H1 (cell line): Measurements from ENCODE around the gene ZSWIM4. TPM values are rescaled to one million over a fixed set of nuclear protein-coding genes. Genes with fewer than 3 reads are reported as not detected.
A peak's percentile ranks its signal among the peaks of the same experiment; 100 is the strongest.

Experiments
- CTCF ChIA-PET: fragments of 300-600 bp; sonication (Branson Sonifier 250); formaldehyde crosslinking; loops from one replicate; lab custom pipeline; 2021; ENCODE audit not compliant: partially characterized antibody; lab: Charles Lee
- POLR2A ChIA-PET: fragments of 300-600 bp; sonication (Branson Sonifier 250); formaldehyde crosslinking; loops from one replicate; lab custom pipeline; 2021; ENCODE audit warnings: inconsistent platforms; ENCODE audit not compliant: partially characterized antibody; lab: Charles Lee
- DNase-seq, 2 experiments: peaks; one replicate each; pipeline versions ENCODE4 v3.0.0 to v3.0.0-alpha.2; 2010 to 2022; ENCODE audit warnings: low spot score in 2 of 2, low read depth in 1 of 2, mixed read lengths in 1 of 2
- FAIRE-seq: peaks from 2 replicates; lab custom pipeline; 2011; peaks lifted over from hg19 to GRCh38; lab: Jason Lieb, UNC
- H2AFZ ChIP-seq: 2 replicates; pipeline ENCODE4 v1.8.1; 2012; ENCODE audit warnings: low read length, inconsistent platforms
- H2AK5ac ChIP-seq: 2 replicates; pipeline ENCODE4 v1.6.1; 2013; ENCODE audit warnings: low read depth, low read length
- H2BK120ac ChIP-seq: replicated peaks from 2 replicates; pipeline ENCODE3; 2013; ENCODE audit warnings: low read depth, low read length, inconsistent platforms
- H2BK12ac ChIP-seq: 2 replicates; pipeline ENCODE4 v1.6.1; 2013; ENCODE audit warnings: low read depth, low read length
- H2BK15ac ChIP-seq: 2 replicates; pipeline ENCODE4 v1.6.1; 2013; ENCODE audit warnings: low read length
- H2BK20ac ChIP-seq: 2 replicates; pipeline ENCODE4 v1.6.1; 2013; ENCODE audit warnings: low read length
- H2BK5ac ChIP-seq: 2 replicates; pipeline ENCODE4 v1.6.1; 2013; ENCODE audit warnings: low read depth, low read length
- H3K14ac ChIP-seq: 2 replicates; pipeline ENCODE4 v1.6.1; 2013; ENCODE audit warnings: inconsistent platforms; ENCODE audit not compliant: insufficient read length
- H3K18ac ChIP-seq: 2 replicates; pipeline ENCODE4 v1.6.1; 2013; ENCODE audit warnings: low read length; ENCODE audit errors: extremely low read depth
- H3K23ac ChIP-seq: 2 replicates; pipeline ENCODE4 v1.6.1; 2013; ENCODE audit warnings: inconsistent platforms; ENCODE audit not compliant: insufficient read length
- H3K23me2 ChIP-seq: 2 replicates; pipeline ENCODE4 v1.6.1; 2013; ENCODE audit warnings: low read depth, low read length
- H3K27ac ChIP-seq: 2 replicates; pipeline ENCODE4 v1.6.1; 2011; ENCODE audit warnings: low read depth, low read length, inconsistent platforms
- H3K27me3 ChIP-seq, 4 experiments: replicated peaks in 1 of 4; 1 replicate in 1 of 4; 2 replicates in 3 of 4; pipeline versions ENCODE4 v1.6.1 to v1.8.1; 2011 to 2013; ENCODE audit warnings: low read length in 3 of 4, mild to moderate bottlenecking in 3 of 4, inconsistent platforms in 2 of 4, mixed read lengths in 2 of 4, moderate library complexity in 1 of 4; ENCODE audit not compliant: control insufficient read depth in 3 of 4, insufficient read depth in 3 of 4; ENCODE audit errors: extremely low read depth in 1 of 4
- H3K36me3 ChIP-seq, 4 experiments: 2 replicates each; pipeline versions ENCODE4 v1.6.1 to v1.8.1; 2011 to 2013; ENCODE audit warnings: mild to moderate bottlenecking in 4 of 4, low read length in 3 of 4, moderate library complexity in 2 of 4, control low read depth in 1 of 4, inconsistent platforms in 1 of 4; ENCODE audit not compliant: insufficient read depth in 4 of 4, control insufficient read depth in 2 of 4
- H3K4ac ChIP-seq: replicated peaks from 2 replicates; pipeline ENCODE3; 2013; ENCODE audit warnings: low read length, low read depth, mixed read lengths, inconsistent platforms; ENCODE audit not compliant: insufficient read length
- H3K4me1 ChIP-seq, 4 experiments: replicated peaks in 1 of 4; 1 replicate in 1 of 4; 2 replicates in 3 of 4; pipeline versions ENCODE4 v1.6.1 to v1.8.1; 2011 to 2013; ENCODE audit warnings: low read length in 3 of 4, inconsistent platforms in 2 of 4, mixed read lengths in 1 of 4; ENCODE audit not compliant: insufficient read depth in 4 of 4, control insufficient read depth in 3 of 4
- H3K4me2 ChIP-seq, 2 experiments: 2 replicates each; pipeline versions ENCODE4 v1.6.1 to v1.8.1; 2011 to 2013; ENCODE audit warnings: low read depth in 2 of 2, low read length in 2 of 2, control low read depth in 1 of 2, inconsistent platforms in 1 of 2, mild to moderate bottlenecking in 1 of 2; ENCODE audit not compliant: insufficient read depth in 1 of 2
- H3K4me3 ChIP-seq, 4 experiments: fragments of 200-600, 300-600 bp in 1 of 4; sonication (generic), shearing (Covaris generic), sonication (Bioruptor Twin) in 1 of 4; 2 replicates each; pipeline versions ENCODE4 v1.5.1 to v1.8.1; 2011 to 2016; ENCODE audit warnings: low read length in 4 of 4, low read depth in 3 of 4, control low read depth in 2 of 4, inconsistent platforms in 2 of 4, mild to moderate bottlenecking in 2 of 4, mixed read lengths in 1 of 4, moderate library complexity in 1 of 4; ENCODE audit not compliant: insufficient read depth in 2 of 4; ENCODE audit errors: extremely low read depth in 1 of 4
- H3K56ac ChIP-seq: replicated peaks from 2 replicates; pipeline ENCODE3; 2013; ENCODE audit warnings: low read depth, mild to moderate bottlenecking, mixed read lengths, low read length, inconsistent platforms; ENCODE audit not compliant: insufficient read length
- H3K79me1 ChIP-seq: 2 replicates; pipeline ENCODE4 v1.6.1; 2013; ENCODE audit warnings: low read depth, low read length, control low read depth
- H3K79me2 ChIP-seq, 2 experiments: 2 replicates each; pipeline versions ENCODE4 v1.6.1 to v1.8.1; 2012 to 2013; ENCODE audit warnings: low read length in 2 of 2, mild to moderate bottlenecking in 2 of 2, inconsistent platforms in 1 of 2; ENCODE audit not compliant: insufficient read depth in 2 of 2, control insufficient read depth in 1 of 2
- H3K9ac ChIP-seq, 4 experiments: replicated peaks in 1 of 4; 1 replicate in 1 of 4; 2 replicates in 3 of 4; pipeline versions ENCODE4 v1.6.1 to v1.8.1; 2011 to 2013; ENCODE audit warnings: low read depth in 3 of 4, low read length in 3 of 4, control low read depth in 2 of 4, mild to moderate bottlenecking in 2 of 4, moderate library complexity in 2 of 4, inconsistent platforms in 1 of 4; ENCODE audit errors: extremely low read depth in 1 of 4
- H3K9me3 ChIP-seq, 2 experiments: 2 replicates each; pipeline versions ENCODE4 v1.6.1 to v1.8.1; 2012 to 2013; ENCODE audit warnings: mild to moderate bottlenecking in 2 of 2, moderate library complexity in 2 of 2, control low read depth in 1 of 2, inconsistent platforms in 1 of 2, low read depth in 1 of 2, low read length in 1 of 2, mixed read lengths in 1 of 2; ENCODE audit not compliant: insufficient read depth in 2 of 2
- H4K20me1 ChIP-seq, 2 experiments: replicated peaks in 1 of 2; 2 replicates each; pipeline versions ENCODE3 to v1.8.1; 2011 to 2013; ENCODE audit warnings: inconsistent platforms in 2 of 2, low read length in 2 of 2, mild to moderate bottlenecking in 1 of 2; ENCODE audit not compliant: insufficient read depth in 2 of 2, control insufficient read depth in 1 of 2
- H4K5ac ChIP-seq: 2 replicates; pipeline ENCODE4 v1.6.1; 2013; ENCODE audit warnings: low read length, low read depth, mixed read lengths, inconsistent platforms; ENCODE audit not compliant: insufficient read length
- H4K8ac ChIP-seq: 2 replicates; pipeline ENCODE4 v1.8.0; 2013; ENCODE audit warnings: mild to moderate bottlenecking, moderate library complexity, low read length, inconsistent platforms; ENCODE audit not compliant: insufficient read depth; ENCODE audit errors: extremely low read depth
- H4K91ac ChIP-seq: replicated peaks from 2 replicates; pipeline ENCODE3; 2013; ENCODE audit warnings: low read length, mixed read lengths, inconsistent platforms; ENCODE audit not compliant: insufficient read length
- HDAC6 ChIP-seq: IDR thresholded peaks from one replicate; pipeline ENCODE4 v1.7.1; 2012; ENCODE audit warnings: low read depth, mild to moderate bottlenecking, inconsistent platforms, low read length, moderate library complexity
- KDM5A ChIP-seq: fragments of 200-600 bp; IDR thresholded peaks from 2 replicates; pipeline ENCODE4 v1.7.1; 2012; ENCODE audit warnings: mild to moderate bottlenecking, low read length, inconsistent platforms, mixed read lengths
- ZNF274 ChIP-seq: IDR thresholded peaks from 2 replicates; pipeline ENCODE4 v1.7.0; 2012; ENCODE audit warnings: low read length, borderline replicate concordance; ENCODE audit errors: extremely low read depth
- WGBS, 2 experiments: shearing (Covaris generic) in 1 of 2; methylation state at CpG; one replicate each; pipeline versions ENCODE4 v1.1.6 to v1.1.7; 2013 to 2015; ENCODE audit warnings: low lambda C conversion rate in 2 of 2, mixed read lengths in 2 of 2, inconsistent platforms in 1 of 2, low coverage in 1 of 2, missing lambda C conversion rate in 1 of 2; ENCODE audit not compliant: insufficient replicate concordance in 2 of 2, insufficient coverage in 1 of 2, insufficient read length in 1 of 2; ENCODE audit errors: extremely low coverage in 1 of 2, missing lambda C conversion rate in 1 of 2; 5-methylcytosine and 5-hydroxymethylcytosine counted together
- polyA plus RNA-seq, 7 experiments: library from polyadenylated mRNA; depleted of rRNA in 3 of 7; stranded (reverse) in 5 of 7; unstranded in 2 of 7; fragments of >200 nt in 5 of 7; fragments of 200-250 nt in 2 of 7; gene quantifications; 1 replicate in 5 of 7; 2 replicates in 1 of 7; 4 replicates in 1 of 7; pipeline versions ENCODE4 v1.2.1 to v1.2.3, GENCODE V29; 2011 to 2013; ENCODE audit warnings: missing spikeins in 2 of 7, mixed read lengths in 2 of 7
- total RNA-seq: library from RNA; stranded (reverse); fragmentation: NEBNext Ultra II Directional; extraction: Animal tissue kit (Norgen Biotek cat#: 25700); gene quantifications from 2 replicates; pipeline ENCODE4 v1.2.1, GENCODE V29; 2021

Gene ZSWIM4
- total and polyA plus RNA-seq, 2 of the 8 experiments (the other 6 are each of a cell fraction or from before 2014, with no cell fraction given) = 12.2 to 31.1 TPM

- H3K56ac ChIP-seq = no peak overlapping the region
- peaks cover 6% of the 10 kb centered on the region; the same call in 1 of the 2 replicates for H3K23me2 ChIP-seq
- CTCF ChIA-PET = interaction anchor here (1.0 to 1.7 kb wide), 8 partner anchors 8 to 53 kb away, joined by 3 to 7 read pairs (median 6); no protein-coding TSS in a partner anchor
- no peak overlapping the region for H2BK20ac ChIP-seq
- POLR2A ChIA-PET = interaction anchor here (0.7 to 1.7 kb wide), 11 partner anchors 9 to 66 kb away, joined by 3 to 5 read pairs (median 4); no protein-coding TSS in a partner anchor
- H4K5ac ChIP-seq = no peak overlapping the region
- no peak overlapping the region for H3K9ac ChIP-seq
- no peaks in the 10 kb centered on the region for H3K27me3 ChIP-seq
- no peak overlapping the region for H2AFZ ChIP-seq
- H3K4me3 ChIP-seq = peak overlapping the region in 2 of 4 experiments; percentile 69 to 74; a peak in 3 of 8 replicates
- H2BK15ac ChIP-seq = peak overlapping the region; percentile 97; the same call in 1 of the 2 replicates
- H3K18ac ChIP-seq = peak overlapping the region; percentile 6
- no peak overlapping the region for H4K91ac ChIP-seq
- H2AK5ac ChIP-seq = 0 out of 2 replicates have a peak overlapping the region, but pooled peaks have one; percentile 65
- WGBS, 2 experiments = 94% methylated on average over 26 of the region's 26 CpGs; no CpG with 5 or more reads in 1 of the 2 experiments
- peak overlapping the region; percentile 42; the same call in 1 of the 2 replicates for H4K8ac ChIP-seq
- peak overlapping the region; percentile 67 to 79 for H3K4me2 ChIP-seq
- peaks cover 0 to 3% of the 10 kb centered on the region in 2 experiments; a peak in 2 of 4 replicates for H3K79me2 ChIP-seq
- H3K4me1 ChIP-seq = peaks cover 0 to 36% (median 29%) of the 10 kb centered on the region in 4 experiments; a peak in 6 of 7 replicates
- peak overlapping the region; percentile 81; the same call in 1 of the 2 replicates for H2BK12ac ChIP-seq
- H3K79me1 ChIP-seq = no peaks in the 10 kb centered on the region
- FAIRE-seq (no peak), DNase-seq (no peak)
- no peak overlapping the region for H3K27ac ChIP-seq
- no peaks in the 10 kb centered on the region for H3K9me3 ChIP-seq
- H3K4ac ChIP-seq = no peak overlapping the region
- peak overlapping the region; percentile 83; the same call in 1 of the 2 replicates for H2BK5ac ChIP-seq
- H3K14ac ChIP-seq = no peak overlapping the region
- H4K20me1 ChIP-seq = peaks cover 1 to 5% of the 10 kb centered on the region in 2 experiments
- H2BK120ac ChIP-seq = peak overlapping the region; percentile 54
- H3K23ac ChIP-seq = no peak overlapping the region
- H3K36me3 ChIP-seq = no peaks in the 10 kb centered on the region
- TF ChIP-seq HDAC6 (no peak), ZNF274 (no peak), KDM5A (no peak)
Measured at GRCh38 chr19:13841086-13841961, 46.1 kb downstream of the ZSWIM4 start.
